ENCODE data around the gene EFNA3.

GRCh38 chr1:155135415-155136028 is 56.9 kb downstream of the EFNA3 start, which contains the start of gene SLC50A1:
- no peak for TF ChIP-seq EZH2 (IDR thresholded peaks at IDR 0.05; ENCODE audit: insufficient read depth, poor library complexity, severe bottlenecking)
- TF ChIP-seq EZH2phosphoT487 (IDR thresholded peaks at IDR 0.05; ENCODE audit: insufficient read depth, low read depth) = no peak

Data from GM23248 (cell line).